GM12878 (cell line): ENCODE data around the gene ARL4C. TPM values are rescaled to one million over a fixed set of nuclear protein-coding genes. Genes with fewer than 3 reads are reported as not detected.

Experiments used
- ATAC-seq: fragments of 200-7000 bp; cut with Tn5 transposase; 3 replicates; pipeline ENCODE4 v1.9.1; 2020; ENCODE audit warnings: mild to moderate bottlenecking, moderate library complexity
- BruUV-seq: library from RNA; stranded (reverse); fragments of 400-500 nt; replicated peaks from 2 replicates; lab custom pipeline; 2021; lab: Mats Ljungman, UMichigan
- CTCF ChIA-PET: fragments of 300-600 bp; sonication (Branson Sonifier 250); formaldehyde crosslinking; extraction: SDS; loops from one replicate; lab custom pipeline; 2021; ENCODE audit warnings: inconsistent platforms; lab: Yijun Ruan, JAX
- POLR2A ChIA-PET: fragments of 350-600 bp; formaldehyde crosslinking; extraction: SDS; loops from one replicate; lab custom pipeline; 2021; ENCODE audit warnings: inconsistent platforms; lab: Charles Lee
- RAD21 ChIA-PET: fragments of 300-600 bp; sonication (Branson Sonifier 250); formaldehyde crosslinking; loops from one replicate; lab custom pipeline; 2023; ENCODE audit warnings: antibody characterized with exemption; ENCODE audit not compliant: unreplicated experiment; lab: Charles Lee
- SMC1A ChIA-PET: fragments of 300-600 bp; sonication (Branson Sonifier 250); formaldehyde crosslinking; loops from one replicate; lab custom pipeline; 2023; ENCODE audit not compliant: unreplicated experiment, uncharacterized antibody; lab: Charles Lee
- DNase-seq: peaks from one replicate; pipeline ENCODE4 v3.0.0-alpha.2; 2011; ENCODE audit warnings: low read depth, low spot score
- FAIRE-seq: peaks from 3 replicates; lab custom pipeline; 2011; peaks lifted over from hg19 to GRCh38; lab: Jason Lieb, UNC
- H2AFZ ChIP-seq: 2 replicates; pipeline ENCODE4 v1.6.0; 2011; ENCODE audit warnings: low read depth, low read length, control low read depth; ENCODE audit not compliant: control insufficient read depth
- H3K27ac ChIP-seq: 2 replicates; pipeline ENCODE4 v1.5.1; 2011; ENCODE audit warnings: control low read depth; ENCODE audit not compliant: control insufficient read depth, insufficient read depth
- H3K27me3 ChIP-seq, 2 experiments: replicated peaks in 1 of 2; 2 replicates each; pipeline versions ENCODE4 v1.6.0 to v1.6.1; 2011; ENCODE audit warnings: low read length in 1 of 2; ENCODE audit not compliant: control insufficient read depth in 2 of 2, insufficient read depth in 2 of 2
- H3K36me3 ChIP-seq, 2 experiments: 2 replicates each; pipeline ENCODE4 v1.5.1; 2011; ENCODE audit warnings: low read length in 1 of 2; ENCODE audit not compliant: control insufficient read depth in 2 of 2, insufficient read depth in 2 of 2
- H3K4me1 ChIP-seq: 2 replicates; pipeline ENCODE4 v1.6.1; 2011; ENCODE audit warnings: mild to moderate bottlenecking, low read length, moderate library complexity, mixed read lengths; ENCODE audit not compliant: control insufficient read depth, insufficient read depth
- H3K4me2 ChIP-seq: 2 replicates; pipeline ENCODE4 v1.6.0; 2011; ENCODE audit warnings: control low read depth; ENCODE audit not compliant: control insufficient read depth, insufficient read depth
- H3K4me3 ChIP-seq: fragments of 200-600 bp; sonication (generic); 2 replicates; pipeline ENCODE4 v1.5.1; 2016
- H3K79me2 ChIP-seq: 2 replicates; pipeline ENCODE4 v1.6.0; 2011; ENCODE audit warnings: low read length; ENCODE audit not compliant: control insufficient read depth, insufficient read depth
- H3K9ac ChIP-seq: 2 replicates; pipeline ENCODE4 v1.8.0; 2011; ENCODE audit warnings: low read length, control low read depth, mixed read lengths; ENCODE audit not compliant: control insufficient read depth, insufficient read depth
- H3K9me3 ChIP-seq: replicated peaks from 3 replicates; pipeline ENCODE4 v1.5.1; 2011; ENCODE audit warnings: mild to moderate bottlenecking, low read length; ENCODE audit not compliant: control insufficient read depth, insufficient read depth
- H4K20me1 ChIP-seq: 2 replicates; pipeline ENCODE4 v1.6.0; 2011; ENCODE audit not compliant: control insufficient read depth, insufficient read depth
- CHD2 ChIP-seq: IDR thresholded peaks from 2 replicates; pipeline ENCODE4 v1.6.1; 2011; ENCODE audit warnings: low read depth, low read length, improper control_type of control experiment, borderline replicate concordance
- EED ChIP-seq: sonication (generic); IDR thresholded peaks from 2 replicates; pipeline ENCODE4 v1.6.1; 2016; ENCODE audit warnings: antibody characterized with exemption, low read depth
- ETV6 ChIP-seq, 2 experiments: fragments of 450-650 bp in 1 of 2; IDR thresholded peaks in 1 of 2; conservative IDR thresholded peaks in 1 of 2; 2 replicates each; pipeline ENCODE4 v1.6.1; 2014; ENCODE audit warnings: antibody characterized with exemption in 1 of 2, borderline replicate concordance in 1 of 2, low read depth in 1 of 2, mild to moderate bottlenecking in 1 of 2, moderate library complexity in 1 of 2
- HDGF ChIP-seq: fragments of 450-650 bp; IDR thresholded peaks from 2 replicates; pipeline ENCODE4 v1.6.1; 2016; ENCODE audit warnings: antibody characterized with exemption
- IRF4 ChIP-seq: IDR thresholded peaks from 2 replicates; pipeline ENCODE4 v1.6.1; 2011; ENCODE audit warnings: low read depth, low read length
- JUND ChIP-seq: IDR thresholded peaks from 2 replicates; pipeline ENCODE4 v1.6.1; 2012; ENCODE audit warnings: low read depth, mild to moderate bottlenecking, low read length, improper control_type of control experiment, moderate library complexity
- MEF2A ChIP-seq: IDR thresholded peaks from 2 replicates; pipeline ENCODE4 v1.6.1; 2011; ENCODE audit warnings: low read depth, mild to moderate bottlenecking, low read length, moderate library complexity; ENCODE audit not compliant: insufficient read depth
- MYC ChIP-seq: IDR thresholded peaks from 2 replicates; pipeline ENCODE4 v1.6.1; 2011; ENCODE audit warnings: mild to moderate bottlenecking, low read length, moderate library complexity, inconsistent platforms; ENCODE audit not compliant: insufficient read depth, insufficient replicate concordance, insufficient read length, severe bottlenecking
- NRF1 ChIP-seq: conservative IDR thresholded peaks from 2 replicates; pipeline ENCODE4 v1.6.1; 2011; ENCODE audit warnings: mild to moderate bottlenecking, low read depth, low read length, improper control_type of control experiment
- PAX8 ChIP-seq: fragments of 450-650 bp; IDR thresholded peaks from 2 replicates; pipeline ENCODE4 v1.6.1; 2017; ENCODE audit warnings: mild to moderate bottlenecking, moderate library complexity
- STAT3 ChIP-seq: IDR thresholded peaks from 2 replicates; pipeline ENCODE4 v1.6.1; 2011; ENCODE audit warnings: low read depth, low read length, improper control_type of control experiment
- ZNF207 ChIP-seq: fragments of 450-650 bp; IDR thresholded peaks from 2 replicates; pipeline ENCODE4 v1.6.1; 2014; ENCODE audit warnings: antibody characterized with exemption, mild to moderate bottlenecking, borderline replicate concordance
- WGBS: methylation state at CpG from one replicate; pipeline ENCODE4 v1.1.6; 2016; ENCODE audit warnings: low lambda C conversion rate; ENCODE audit not compliant: insufficient replicate concordance, insufficient coverage; ENCODE audit errors: missing lambda C conversion rate; 5-methylcytosine and 5-hydroxymethylcytosine counted together
- in situ Hi-C: fragments of 300-500 bp; cut with MboI; formaldehyde crosslinking; loops from 9 replicates; pipeline ENCODE4 v1.14.3; 2018; ENCODE audit warnings: mixed read lengths
- intact Hi-C: fragments of 100-400 bp; cut with micrococcal nuclease; formaldehyde crosslinking; loops from one replicate; pipeline ENCODE4 v1.14.2; 2022; ENCODE audit not compliant: unreplicated experiment
- polyA plus RNA-seq, 11 experiments: library from polyadenylated mRNA; depleted of rRNA in 4 of 11; unstranded in 6 of 11; stranded (reverse) in 5 of 11; fragments of >200 nt; fragmentation: Nextera tagmentation in 4 of 11; fragmentation: Illumina TruSeq in 1 of 11; extraction: Ambion mirVana in 4 of 11; extraction: Trizol in 1 of 11; gene quantifications; 1 replicate in 1 of 11; 2 replicates in 10 of 11; pipeline versions ENCODE4 v1.2.1 to v1.2.3, GENCODE V29; 2011 to 2016; ENCODE audit warnings: inconsistent platforms in 2 of 11, missing spikeins in 2 of 11, low read depth in 1 of 11
- total RNA-seq, 4 experiments: library from RNA; depleted of rRNA in 3 of 4; stranded (reverse); fragments of >200 nt in 3 of 4; fragmentation: Illumina TruSeq in 1 of 4; extraction: Trizol in 1 of 4; gene quantifications; 2 replicates each; pipeline versions ENCODE4 v1.2.1 to v1.2.3, GENCODE V29; 2013 to 2021
- TF ChIP-seq, protein P1 (sequence below), 3 experiments: IDR thresholded peaks in 2 of 3; conservative IDR thresholded peaks in 1 of 3; 2 replicates each; pipeline ENCODE4 v1.5.1; 2011; ENCODE audit warnings: low read depth in 3 of 3, low read length in 3 of 3, mild to moderate bottlenecking in 3 of 3, control low read depth in 2 of 3, moderate library complexity in 2 of 3, inconsistent platforms in 1 of 3, mixed read lengths in 1 of 3; ENCODE audit not compliant: control insufficient read depth in 2 of 3, insufficient read depth in 1 of 3; ENCODE audit errors: extremely low read depth in 1 of 3
- TF ChIP-seq, protein P2 (sequence below): fragments of 450-650 bp; IDR thresholded peaks from 2 replicates; pipeline ENCODE4 v1.6.1; 2017; ENCODE audit warnings: mild to moderate bottlenecking, moderate library complexity

ARL4C gene
- total and polyA plus RNA-seq, 10 of the 15 experiments (the other 5 are each of a cell fraction or from before 2014, with no cell fraction given): 0.03 to 0.72 (median 0.06) TPM; not detected in 4

- FAIRE-seq (no peak), ATAC-seq (no peak), DNase-seq (no peak)
- H3K9me3 ChIP-seq: no peaks in the 10 kb centered on the region
- H3K27me3 ChIP-seq: no peaks in the 10 kb centered on the region
- H3K27ac ChIP-seq: no peak overlapping the region
- ChIA-PET SMC1A (no interaction called here), CTCF (no interaction called here), POLR2A (no interaction called here), RAD21 (no interaction called here)
- BruUV-seq: no TSS peak
- H3K36me3 ChIP-seq: no peaks in the 10 kb centered on the region
- no peaks in the 10 kb centered on the region for H3K79me2 ChIP-seq
- H3K4me3 ChIP-seq: no peak overlapping the region
- H3K9ac ChIP-seq: no peak overlapping the region
- TF ChIP-seq IRF4: no peak
- TF ChIP-seq STAT3: no peak
- TF ChIP-seq JUND: no peak
- no peak for TF ChIP-seq EED
- TF ChIP-seq HDGF: no peak
- no peak for TF ChIP-seq PAX8
- no peak for TF ChIP-seq MEF2A
- no peak for TF ChIP-seq ZNF207
- no peak for TF ChIP-seq NRF1
- TF ChIP-seq, protein P1, sequence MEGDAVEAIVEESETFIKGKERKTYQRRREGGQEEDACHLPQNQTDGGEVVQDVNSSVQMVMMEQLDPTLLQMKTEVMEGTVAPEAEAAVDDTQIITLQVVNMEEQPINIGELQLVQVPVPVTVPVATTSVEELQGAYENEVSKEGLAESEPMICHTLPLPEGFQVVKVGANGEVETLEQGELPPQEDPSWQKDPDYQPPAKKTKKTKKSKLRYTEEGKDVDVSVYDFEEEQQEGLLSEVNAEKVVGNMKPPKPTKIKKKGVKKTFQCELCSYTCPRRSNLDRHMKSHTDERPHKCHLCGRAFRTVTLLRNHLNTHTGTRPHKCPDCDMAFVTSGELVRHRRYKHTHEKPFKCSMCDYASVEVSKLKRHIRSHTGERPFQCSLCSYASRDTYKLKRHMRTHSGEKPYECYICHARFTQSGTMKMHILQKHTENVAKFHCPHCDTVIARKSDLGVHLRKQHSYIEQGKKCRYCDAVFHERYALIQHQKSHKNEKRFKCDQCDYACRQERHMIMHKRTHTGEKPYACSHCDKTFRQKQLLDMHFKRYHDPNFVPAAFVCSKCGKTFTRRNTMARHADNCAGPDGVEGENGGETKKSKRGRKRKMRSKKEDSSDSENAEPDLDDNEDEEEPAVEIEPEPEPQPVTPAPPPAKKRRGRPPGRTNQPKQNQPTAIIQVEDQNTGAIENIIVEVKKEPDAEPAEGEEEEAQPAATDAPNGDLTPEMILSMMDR (IDR thresholded peaks at IDR 0.05 in 2 of 3, conservative IDR thresholded peaks at IDR 0.05 in 1 of 3; ENCODE audit: control insufficient read depth in 2 of 3, extremely low read depth in 1 of 3, insufficient read depth in 1 of 3, low read depth in 3 of 3, low read length in 3 of 3): no peak
- TF ChIP-seq CHD2: no peak
- TF ChIP-seq MYC: no peak
- TF ChIP-seq ETV6 (conservative IDR thresholded peaks at IDR 0.05 in 1 of 2, IDR thresholded peaks at IDR 0.05 in 1 of 2; ENCODE audit: borderline replicate concordance in 1 of 2, low read depth in 1 of 2): no peak
- TF ChIP-seq, protein P2, sequence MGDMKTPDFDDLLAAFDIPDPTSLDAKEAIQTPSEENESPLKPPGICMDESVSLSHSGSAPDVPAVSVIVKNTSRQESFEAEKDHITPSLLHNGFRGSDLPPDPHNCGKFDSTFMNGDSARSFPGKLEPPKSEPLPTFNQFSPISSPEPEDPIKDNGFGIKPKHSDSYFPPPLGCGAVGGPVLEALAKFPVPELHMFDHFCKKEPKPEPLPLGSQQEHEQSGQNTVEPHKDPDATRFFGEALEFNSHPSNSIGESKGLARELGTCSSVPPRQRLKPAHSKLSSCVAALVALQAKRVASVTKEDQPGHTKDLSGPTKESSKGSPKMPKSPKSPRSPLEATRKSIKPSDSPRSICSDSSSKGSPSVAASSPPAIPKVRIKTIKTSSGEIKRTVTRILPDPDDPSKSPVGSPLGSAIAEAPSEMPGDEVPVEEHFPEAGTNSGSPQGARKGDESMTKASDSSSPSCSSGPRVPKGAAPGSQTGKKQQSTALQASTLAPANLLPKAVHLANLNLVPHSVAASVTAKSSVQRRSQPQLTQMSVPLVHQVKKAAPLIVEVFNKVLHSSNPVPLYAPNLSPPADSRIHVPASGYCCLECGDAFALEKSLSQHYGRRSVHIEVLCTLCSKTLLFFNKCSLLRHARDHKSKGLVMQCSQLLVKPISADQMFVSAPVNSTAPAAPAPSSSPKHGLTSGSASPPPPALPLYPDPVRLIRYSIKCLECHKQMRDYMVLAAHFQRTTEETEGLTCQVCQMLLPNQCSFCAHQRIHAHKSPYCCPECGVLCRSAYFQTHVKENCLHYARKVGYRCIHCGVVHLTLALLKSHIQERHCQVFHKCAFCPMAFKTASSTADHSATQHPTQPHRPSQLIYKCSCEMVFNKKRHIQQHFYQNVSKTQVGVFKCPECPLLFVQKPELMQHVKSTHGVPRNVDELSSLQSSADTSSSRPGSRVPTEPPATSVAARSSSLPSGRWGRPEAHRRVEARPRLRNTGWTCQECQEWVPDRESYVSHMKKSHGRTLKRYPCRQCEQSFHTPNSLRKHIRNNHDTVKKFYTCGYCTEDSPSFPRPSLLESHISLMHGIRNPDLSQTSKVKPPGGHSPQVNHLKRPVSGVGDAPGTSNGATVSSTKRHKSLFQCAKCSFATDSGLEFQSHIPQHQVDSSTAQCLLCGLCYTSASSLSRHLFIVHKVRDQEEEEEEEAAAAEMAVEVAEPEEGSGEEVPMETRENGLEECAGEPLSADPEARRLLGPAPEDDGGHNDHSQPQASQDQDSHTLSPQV: no peak
- WGBS: 72% methylated on average over 3 of the region's 3 CpGs
- no peak overlapping the region for H3K4me2 ChIP-seq
- peaks cover 10% of the 10 kb centered on the region for H3K4me1 ChIP-seq
- intact Hi-C loops (no loop called here), in situ Hi-C loops (no loop called here)
- H2AFZ ChIP-seq: no peak overlapping the region
- H4K20me1 ChIP-seq: no peaks in the 10 kb centered on the region
These were observed 16.5 kb downstream of the ARL4C start for GRCh38 chr2:234480337-234480736.
